HG03575 (cell line): Measurements from ENCODE around the gene BSPRY.

Experiments used
- ATAC-seq: cut with Tn5 transposase; IDR thresholded peaks from one replicate; pipeline ENCODE4 v1.9.1; 2021; ENCODE audit not compliant: unreplicated experiment, insufficient number of reproducible peaks, low FRiP score; ENCODE audit errors: extremely low read depth

Gene BSPRY

DNA sequence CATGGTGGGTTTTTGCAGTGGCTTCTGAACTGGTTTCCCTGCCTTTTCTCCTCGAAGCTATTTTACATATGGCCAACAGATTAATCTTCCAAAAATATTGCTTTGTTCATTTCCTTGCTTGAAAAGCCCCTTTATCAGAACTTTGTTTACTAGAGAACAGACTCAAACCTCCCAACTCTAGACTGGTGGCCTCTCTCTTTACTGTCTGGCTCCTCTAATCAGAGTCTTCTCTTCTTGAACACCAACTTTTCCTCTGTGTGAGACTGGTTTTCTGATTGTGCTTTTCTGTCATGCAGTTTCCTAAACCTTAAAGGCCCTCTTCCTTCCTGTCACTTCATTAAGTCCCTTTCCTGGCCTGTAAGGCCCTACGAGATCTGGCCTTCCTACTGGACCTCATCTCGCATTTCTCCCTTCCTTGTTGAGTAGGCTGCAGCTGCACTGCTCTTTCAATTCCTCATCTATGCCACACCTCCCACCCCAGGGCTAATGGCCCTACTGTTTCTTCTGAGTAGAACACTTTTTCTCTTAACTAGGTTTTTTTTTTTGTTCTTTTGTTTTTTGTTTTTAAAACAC, 66.9 kb downstream of the BSPRY start:
- ATAC-seq, result peak; percentile 79

DNA sequence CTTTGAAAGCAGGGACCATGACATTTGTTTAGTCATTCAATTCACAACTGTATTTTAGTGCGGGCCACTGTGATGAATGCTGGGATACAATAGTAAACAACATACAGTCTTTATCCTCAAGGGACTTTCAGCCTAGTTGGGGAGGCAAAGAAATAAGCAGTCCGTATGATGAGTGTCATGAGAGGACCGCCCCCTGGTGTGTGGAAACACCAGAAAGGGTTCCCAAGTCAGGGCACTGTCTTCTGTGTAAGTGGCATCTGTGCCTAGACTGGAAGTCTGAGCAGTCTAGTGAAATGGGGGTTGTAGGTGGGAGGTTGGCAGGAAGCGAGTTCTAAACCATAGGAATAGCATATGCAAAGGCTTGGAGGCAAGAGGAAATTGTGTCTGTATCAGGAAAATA, 68.0 kb downstream of the BSPRY start:
- ATAC-seq, result no peak
